ENCODE data around the gene F2RL1.
A peak's percentile ranks its signal among the peaks of the same experiment; 100 is the strongest.
"Not testable (repeated sequence)": the region's sequence is repeated elsewhere in the genome, so short reads cannot be mapped to it uniquely, and the experiment has no call there.

Gene F2RL1

DNA sequence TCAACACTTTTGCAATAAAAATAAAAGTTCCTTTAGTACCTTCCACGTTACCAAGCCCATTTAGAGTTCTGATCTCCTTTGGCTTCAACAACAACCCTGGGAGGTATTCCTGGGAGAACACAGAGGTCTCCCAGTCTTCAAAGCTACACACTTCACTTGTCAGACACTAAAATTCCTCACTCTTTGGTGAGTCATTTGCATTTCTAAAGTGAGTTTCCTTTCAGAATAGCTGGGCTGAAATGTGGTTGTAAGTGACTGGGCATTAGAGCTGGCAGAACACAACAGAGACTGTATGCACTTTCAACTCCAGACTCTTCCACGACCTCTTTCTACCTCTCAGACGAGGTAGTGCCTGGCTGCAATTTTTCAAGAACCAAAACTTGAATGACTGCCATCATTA, 11.5 kb upstream of the F2RL1 start:
- DNase-seq, result peak; percentile 84

DNA sequence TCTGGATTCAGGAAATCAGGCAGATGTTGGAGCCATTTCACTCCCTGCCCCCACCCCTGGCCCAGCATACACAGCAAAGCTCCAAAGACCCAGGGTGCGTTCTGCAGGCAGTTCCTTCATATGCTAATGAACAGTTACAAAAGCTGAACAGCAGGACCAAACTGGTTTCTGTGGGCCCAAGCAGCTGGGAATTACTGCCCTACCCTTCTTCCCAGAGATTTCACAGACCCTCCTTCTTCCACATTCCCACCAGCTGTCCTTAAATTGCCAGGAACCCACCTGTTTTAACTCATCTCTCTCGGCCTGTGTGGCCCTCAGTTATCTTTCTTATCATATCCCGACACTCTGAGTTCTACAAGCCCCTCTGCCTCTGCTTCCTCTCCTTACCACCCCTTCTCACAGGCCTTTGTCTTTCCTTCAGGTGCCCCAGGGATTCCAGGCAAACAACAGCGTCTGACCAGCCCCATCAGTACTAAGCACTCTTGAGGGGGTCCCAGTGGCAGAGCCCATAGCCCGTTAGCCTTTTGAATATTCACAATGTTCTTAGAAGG, 10.6 kb upstream of the F2RL1 start:
- DNase-seq, result no peak

DNA sequence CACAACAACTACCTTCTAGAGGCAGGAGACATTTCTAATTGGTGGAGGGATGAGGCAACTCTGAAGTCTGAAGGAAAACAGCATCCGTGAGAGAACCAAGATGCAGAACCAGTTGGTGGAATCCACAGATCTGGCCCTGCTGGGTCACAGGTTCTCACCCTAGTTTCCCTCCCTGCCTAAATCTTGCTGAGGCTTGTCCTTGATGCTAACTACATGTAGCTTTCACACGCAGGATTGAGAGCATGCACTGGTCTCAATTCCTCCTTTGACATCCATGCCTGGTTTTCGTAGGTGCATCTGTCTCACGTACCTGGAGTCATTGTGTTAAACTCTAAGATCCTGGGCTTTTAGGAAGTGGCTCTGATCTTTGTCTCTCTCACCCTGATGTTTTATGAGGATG, 9.7 kb upstream of the F2RL1 start:
- DNase-seq, result no peak

DNA sequence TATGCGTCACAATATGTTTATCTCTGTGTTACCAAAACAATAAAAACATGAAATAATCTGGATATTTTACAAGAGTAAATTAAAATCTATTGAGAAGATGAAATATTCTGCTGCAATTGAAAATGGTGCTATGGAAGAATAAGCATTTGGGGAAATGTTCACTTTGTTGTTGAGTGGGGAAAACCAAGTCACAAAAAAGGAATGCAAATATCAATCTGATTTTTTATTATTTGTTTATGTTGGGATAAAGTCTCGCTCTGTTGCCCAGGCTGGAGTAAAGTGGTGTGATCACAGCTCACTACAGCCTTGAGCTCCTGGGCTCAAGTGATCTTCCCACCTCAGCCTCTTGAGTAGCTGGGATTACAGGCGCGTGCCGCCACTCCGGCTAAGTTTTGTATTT, 8.6 kb upstream of the F2RL1 start:
- DNase-seq, result no peak

DNA sequence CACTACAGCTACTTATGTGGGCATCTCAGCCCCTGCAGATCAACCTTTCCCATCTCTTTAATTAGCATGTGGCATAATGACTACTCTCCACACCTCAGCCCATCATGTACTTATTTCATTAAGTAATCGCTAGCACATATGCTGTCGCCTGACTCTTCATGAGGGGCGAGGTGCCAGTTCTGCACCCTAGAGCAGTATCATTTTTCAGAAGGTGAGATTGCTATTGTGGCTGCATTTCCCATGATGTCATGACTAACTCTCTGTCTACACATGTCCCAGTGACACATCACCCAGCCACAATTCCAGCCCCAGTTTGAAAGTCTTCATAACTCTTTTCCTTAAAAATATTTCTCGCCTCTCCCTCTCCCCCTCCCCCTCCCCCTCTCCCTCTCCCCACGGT, 7.6 kb upstream of the F2RL1 start:
- DNase-seq, result peak; percentile 79

DNA sequence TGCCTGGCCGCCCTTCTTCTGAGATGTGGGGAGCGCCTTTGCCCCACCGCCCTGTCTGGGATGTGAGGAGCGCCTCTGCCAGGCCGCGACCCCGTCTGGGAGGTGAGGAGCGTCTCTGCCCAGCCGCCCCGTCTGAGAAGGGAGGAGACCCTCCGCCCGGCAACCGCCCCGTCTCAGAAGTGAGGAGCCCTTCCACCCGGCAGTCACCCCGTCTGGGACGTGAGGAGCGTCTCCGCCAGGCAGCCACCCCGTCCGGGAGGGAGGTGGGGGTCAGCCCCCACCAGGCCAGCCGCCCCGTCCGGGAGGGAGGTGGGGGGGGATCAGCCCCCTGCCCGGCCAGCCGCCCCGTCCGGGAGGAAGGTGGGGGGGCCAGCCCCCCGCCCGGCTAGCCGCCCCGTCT, 6.6 kb upstream of the F2RL1 start:
- not testable (repeated sequence) for DNase-seq

DNA sequence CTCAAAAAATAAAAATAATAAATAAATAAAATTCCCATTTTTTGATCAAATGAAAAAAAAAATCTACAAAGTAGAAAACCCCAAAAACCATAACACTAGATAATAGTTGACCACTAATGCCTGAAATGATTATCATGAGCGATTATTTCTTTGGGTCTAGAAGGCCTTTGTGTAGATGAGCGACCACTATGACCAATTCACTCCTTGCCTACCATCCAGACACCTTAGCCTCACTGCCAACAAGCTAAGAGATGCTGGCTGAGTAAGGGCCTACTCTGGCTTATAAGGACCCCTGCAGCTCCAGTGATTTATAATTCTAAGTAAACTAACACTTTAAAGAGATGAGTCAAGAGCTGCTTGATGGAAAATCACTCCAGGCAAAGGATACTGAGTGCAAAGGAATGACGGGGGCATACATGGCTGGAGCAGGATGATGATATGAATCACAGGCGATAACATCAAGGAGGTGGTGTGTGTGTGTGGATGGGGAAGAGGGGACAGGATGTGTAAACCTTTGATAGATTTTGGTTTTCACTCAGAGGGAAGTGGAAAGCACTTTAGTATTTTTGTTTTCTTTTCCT, 4.8 kb upstream of the F2RL1 start:
- DNase-seq, result peak; percentile 98

DNA sequence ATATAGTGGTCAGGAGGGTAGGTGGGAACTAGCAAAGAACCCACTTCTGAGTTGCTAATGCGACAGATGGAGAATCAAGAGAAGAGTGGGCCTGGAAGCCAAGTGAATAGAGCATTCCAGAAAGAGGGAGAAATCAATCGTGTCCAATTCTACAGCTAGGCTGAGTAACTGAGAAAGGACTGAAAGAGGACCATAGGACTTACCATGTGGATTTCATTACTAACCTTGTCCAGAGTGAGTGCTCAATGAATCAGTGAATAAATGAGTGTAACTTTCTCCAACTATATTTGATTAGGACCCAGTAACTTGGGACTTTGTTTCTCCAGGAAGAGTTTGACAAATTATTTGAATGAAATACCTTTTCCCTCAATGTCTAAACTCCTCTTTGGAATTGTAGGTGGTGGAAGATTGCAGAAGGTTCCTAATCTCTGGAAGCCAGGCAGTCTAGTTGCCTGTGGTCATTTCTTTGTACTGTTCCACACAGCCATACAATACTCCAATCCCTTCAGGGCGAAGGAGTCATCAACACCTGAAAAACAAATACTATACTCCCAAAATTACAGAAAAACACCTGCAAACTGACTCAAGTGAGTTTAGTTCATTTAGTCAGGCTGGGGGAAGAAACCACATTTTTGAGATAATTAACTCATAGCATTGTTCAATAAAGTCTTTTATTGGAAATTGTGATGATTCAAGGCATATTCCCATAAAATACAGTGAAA, 2.6 kb upstream of the F2RL1 start:
- DNase-seq, result peak; percentile 65

DNA sequence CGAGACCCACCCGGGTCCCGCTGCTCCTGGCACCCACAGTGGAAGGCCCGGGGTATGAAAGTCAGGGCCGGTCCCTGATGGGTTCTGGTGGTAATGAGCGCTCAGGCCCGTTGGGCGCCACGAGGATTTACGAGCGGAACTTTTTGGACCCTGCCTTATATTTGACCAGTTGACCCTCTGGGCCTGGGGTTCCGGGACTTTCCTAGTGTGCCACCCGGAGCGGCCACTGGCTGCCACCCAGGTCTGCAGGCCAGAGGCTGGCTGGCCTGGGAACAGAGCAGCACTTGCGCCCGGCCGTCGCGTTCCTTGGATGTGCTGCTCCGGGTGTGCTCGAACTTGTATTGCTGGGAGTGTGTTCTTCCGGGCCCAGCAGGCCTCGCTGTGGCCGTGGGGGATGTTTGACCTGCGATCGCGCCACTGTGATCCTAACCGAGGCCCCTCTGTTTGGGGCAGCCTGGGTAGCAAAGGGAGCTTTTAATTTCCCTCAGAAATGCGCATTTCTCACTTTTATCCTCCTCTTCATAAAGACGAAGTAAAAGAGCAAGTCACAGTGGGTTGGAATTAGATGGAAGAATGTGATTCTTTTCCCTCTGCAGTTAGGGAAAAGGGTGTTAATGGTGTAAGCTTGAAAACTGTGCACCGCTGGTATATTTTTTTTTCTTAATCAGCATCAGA, 1.2 kb downstream of the F2RL1 start:
- DNase-seq, result no peak

DNA sequence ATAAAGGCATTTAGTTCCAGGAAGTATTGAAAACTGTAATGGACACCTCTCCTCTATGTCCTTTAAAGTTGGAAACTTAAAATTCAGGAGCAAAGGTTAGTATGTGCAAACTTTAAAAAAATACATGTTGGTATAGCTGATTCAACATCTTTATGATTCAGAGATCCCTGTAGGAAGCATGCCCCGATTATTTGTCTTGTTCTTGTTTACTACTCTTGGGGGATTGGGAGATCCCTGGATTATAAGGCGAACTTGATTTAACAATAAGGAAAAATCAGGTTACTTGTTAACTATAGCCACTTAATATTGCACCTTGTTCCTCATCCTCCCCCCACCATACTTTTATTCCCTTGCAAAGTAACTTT, 1.7 kb downstream of the F2RL1 start:
- DNase-seq, result no peak

DNA sequence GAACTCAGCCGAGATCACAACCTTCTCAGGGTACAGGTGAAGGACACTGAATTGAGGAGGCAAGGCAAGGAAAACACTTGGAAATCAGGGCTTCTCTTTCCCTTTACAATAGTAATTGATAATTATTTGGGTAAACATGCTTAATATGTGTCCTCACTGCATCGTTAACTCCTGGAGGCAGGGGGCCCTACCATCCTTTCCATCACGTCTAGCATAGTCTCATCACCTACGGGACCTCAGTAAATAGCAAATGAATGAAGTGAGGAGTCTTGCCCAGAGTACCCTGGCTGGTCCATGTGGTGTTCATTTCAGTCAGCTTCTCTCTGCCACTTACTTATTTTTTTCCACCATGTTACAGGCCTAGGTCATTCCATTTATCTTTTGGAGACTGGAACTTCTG, 2.3 kb downstream of the F2RL1 start:
- no peak for DNase-seq

DNA sequence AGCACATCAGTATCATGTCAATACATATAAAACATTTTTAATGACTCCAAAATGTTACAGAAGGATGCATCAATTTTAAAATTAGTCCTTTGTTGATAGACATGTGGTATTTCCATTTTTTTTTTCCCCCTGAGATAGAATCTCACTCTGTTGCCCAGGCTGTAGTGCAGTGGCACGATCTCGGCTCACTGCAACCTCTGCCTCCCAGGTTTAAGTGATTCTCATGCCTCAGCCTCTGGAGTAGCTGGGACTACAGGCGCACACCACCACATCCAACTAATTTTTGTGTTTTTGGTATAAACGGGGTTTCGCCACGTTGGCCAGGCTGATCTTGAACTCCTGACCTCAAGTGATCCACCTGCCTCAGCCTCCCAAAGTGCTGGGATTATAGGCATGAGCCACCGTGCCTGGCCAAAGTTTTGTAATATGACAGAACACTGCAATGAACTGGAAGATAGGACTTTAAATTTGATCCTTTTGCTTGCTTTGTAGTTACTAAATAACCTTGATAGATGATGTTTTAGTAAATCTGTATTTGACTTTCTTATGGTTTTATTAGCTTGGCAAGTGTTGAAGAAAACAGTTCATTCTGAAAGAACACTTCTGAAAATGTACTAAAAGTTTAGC, 3.4 kb downstream of the F2RL1 start:
- DNase-seq, result not testable (repeated sequence)

DNA sequence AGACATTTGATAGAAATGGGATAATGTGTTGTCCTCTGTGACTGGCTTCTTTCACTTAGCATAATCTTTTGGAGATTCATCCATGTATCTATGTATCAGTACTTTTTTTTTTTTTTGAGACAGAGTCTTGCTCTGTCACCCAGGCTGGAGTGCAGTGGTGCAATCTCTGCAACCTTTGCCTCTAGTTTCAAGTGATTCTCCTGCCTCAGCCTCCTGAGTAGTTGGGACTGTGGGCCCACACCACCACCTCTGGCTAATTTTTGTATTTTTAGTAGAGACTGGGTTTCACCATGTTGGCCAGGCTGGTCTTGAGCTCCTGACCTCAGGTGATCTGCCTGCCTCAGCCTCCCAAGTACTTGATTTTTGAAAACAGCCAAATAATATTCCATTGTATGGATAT, 7.6 kb downstream of the F2RL1 start:
- DNase-seq, result not testable (repeated sequence)

DNA sequence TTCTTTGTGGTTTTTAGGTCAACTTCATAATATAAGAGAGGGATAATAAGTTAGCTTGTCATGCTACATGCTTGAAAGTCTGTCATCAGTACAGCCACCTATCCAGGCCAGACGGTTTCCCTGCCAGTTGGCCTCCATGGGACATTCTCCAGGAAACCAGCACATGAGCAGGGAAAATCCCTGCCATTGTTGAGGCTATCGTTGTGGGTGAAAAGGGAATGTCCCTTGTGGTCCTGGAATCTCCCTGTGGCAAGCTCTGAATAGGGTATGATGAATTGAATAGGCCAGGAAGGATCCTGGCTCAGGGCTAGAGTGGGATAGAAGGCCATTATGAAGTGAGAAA, 12.3 kb downstream of the F2RL1 start:
- DNase-seq, result peak; percentile 90

DNA sequence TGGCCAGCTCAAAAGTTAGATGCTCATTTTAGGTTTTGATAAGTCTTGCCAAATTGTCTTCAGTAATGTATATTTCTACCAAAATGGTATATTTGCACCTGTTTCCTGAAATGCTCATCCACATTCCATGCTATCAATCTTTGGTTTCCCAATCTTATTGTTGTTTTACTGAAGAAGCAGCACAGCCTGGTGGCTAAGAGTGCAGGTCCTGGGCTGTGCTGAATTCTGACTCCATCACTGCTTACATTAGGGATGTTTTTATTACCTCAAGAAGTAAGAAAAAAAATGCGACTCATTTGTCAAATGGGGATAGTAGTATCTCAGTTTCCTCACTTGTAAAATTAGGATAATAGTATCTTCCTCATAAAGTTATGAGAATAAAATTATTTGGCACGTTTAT, 17.4 kb downstream of the F2RL1 start:
- DNase-seq, result no peak

DNA sequence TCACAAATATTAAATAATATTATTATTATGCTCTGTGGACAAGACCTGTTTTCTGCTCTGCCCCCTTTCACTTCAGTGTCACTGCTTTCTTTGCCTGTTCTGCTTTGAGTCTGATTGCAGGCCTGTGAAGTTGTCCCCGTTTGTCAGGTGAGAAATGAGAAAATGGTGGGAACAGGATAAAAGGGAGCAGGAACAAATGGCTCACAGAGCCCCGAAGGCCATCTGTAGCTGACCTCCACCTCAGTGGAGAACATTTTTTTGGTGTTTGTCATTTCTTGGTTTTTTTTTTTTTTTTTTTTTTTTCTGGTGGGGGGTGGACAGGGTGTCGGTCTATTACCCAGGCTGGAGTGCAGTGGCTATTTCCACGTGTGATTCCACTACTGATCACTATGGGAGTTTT, 17.8 kb downstream of the F2RL1 start:
- DNase-seq, result no peak

DNA sequence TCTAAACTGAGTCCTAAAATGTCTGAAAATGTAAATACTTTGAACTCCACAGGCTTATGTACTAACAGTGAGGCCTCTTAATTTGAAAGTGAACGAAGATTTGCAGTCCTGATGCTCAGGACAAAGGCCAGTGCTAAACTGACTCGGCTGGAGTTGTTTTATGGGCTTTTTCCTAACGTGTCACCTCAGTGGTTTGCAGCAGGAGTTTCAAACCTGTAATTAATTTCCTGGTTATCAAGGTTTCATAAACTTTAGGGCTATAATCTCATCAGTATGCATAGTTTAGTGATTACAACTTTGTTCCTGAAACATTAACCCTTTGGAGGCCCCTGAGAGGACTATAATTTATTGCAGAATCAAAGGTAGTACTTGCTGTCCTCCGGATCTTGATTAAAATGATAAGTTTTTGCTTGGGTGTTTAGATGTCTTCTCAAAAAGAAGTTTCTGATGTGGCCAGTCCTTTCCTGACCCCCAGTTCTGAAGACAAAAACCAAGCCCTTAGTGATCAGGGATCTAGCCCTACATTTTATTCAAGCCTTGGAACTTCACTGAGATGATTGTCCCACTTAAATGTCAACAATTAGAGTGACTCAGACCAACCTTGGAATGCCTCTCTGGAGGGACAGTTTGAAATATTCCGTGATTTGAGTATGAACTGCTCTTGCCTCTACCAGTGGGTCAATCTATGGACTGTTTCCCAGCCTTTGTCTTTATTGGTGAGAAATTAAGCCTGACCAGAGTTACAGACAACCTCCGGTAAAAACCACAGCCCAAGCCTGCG, 19.8 kb downstream of the F2RL1 start:
- peak; percentile 73 for DNase-seq

DNA sequence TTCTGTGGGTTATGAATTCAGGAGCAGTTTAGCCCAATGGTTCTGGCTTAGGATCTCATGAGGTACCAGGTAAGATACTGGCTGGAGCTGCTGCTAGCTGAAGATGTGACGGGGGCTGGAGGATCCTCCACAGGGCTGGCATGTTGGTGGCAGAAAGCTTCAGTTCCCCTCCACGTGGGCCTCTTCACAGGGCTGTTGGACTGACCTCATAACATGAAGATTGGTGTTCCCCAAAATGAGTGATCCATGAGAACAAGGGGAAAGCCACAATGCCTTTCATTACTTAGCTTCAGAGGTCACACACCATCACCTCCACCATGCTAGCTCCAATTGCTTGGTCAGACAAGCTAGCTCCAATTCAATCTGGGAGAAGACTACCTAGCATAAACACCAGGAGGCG, 22.5 kb downstream of the F2RL1 start:
- DNase-seq, result no peak

DNA sequence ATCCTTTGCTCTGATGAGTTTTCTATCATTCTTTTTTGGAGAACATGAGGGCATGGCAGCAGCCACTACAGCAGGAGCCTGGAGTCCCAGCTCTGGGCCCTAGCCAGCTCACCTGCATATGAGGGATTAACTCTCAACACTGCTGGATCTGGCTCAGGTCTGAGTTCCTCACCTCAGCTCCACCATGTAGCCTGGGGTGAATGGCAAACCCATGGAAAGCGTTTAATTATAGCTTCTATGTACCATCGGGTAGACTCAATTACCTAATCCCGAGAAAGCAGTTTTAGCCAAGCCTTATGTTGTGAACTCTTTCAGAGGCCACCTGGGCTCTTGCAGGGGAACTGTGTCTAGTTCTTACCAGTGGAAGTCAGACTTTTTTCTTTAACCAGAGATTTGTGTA, 27.1 kb downstream of the F2RL1 start:
- DNase-seq, result no peak

DNA sequence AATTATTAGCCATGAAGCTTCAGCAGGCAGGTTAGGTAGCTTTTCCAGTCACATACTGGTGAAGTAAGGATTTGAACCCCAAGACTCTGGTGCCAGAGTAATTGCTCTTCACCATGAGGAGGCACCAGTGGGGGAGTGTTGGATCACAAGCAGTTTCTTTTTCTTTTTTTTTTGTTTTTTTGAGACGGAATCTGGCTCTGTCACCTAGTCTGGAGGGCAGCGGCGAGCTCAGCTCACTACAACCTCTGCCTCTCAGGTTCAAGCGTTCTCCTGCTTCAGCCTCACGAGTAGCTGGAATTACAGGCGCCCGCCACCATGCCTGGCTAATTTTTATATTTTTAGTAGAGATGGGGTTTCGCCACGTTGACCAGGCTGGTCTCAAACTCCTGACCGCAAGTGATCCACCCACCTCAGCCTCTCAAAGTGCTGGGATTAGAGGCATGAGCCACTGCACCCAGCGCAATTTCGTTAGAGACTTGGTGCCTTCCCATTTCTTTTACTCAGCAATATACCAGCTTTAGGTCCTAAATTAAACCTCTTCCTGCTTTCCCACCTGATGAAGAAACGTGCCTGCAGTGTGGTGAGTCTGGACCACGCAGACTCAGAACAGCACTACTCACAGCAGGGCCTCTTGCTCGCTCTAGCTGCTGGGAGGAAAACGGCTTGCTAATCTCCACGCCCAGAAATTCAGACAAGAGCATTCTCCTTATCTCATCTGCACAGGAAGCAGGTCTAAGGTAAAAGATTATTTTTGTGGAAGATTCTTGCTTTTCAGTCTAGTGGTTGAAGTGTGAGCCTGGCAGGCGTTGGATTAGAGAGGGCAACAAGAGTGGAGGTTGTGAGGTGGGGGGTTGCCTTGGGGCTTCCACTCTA, 30.8 kb downstream of the F2RL1 start, which contains the start of gene S100Z:
S100Z (plus strand) TSS at position 596 of the 873 bp plus-strand sequence. CDS start 25,346 bp downstream, outside the sequence.
- no peak for DNase-seq

DNA sequence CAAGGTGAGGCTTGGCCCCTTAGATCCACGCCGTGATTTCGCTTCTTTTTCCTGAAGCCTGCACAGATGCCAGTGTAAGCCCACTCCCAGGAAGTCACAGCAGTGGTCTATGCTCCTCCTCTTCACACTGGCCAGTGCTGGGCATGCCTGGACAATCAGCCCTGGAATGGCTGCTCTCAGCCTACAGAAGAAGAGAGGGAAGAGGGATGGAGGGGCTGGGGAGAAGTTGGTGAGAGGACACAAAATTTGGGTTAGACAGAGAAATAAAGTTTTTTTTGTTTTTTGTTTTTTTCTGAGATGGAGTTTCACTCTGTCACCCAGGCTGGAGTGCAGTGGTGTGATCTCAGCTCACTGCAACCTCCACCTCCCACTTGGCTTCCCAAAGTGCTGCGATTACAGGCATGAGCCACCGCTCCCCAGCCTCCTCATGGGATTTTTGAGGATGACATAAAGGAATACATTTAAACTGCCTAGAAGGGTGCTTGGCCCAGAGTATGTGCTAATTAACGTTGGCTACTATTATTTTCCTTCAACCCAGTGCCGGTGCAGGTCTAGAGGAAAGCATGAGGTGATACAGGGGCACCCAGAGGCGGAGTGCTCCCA, 31.8 kb downstream of the F2RL1 start:
- no peak for DNase-seq

Measured in fibroblast of skin of right biceps (primary cell).